Muscle layer of colon (tissue), 2 donors: ENCODE results near the gene URGCP.

Experiments
- H3K27ac ChIP-seq: one replicate; pipeline ENCODE4 v1.7.0; 2013; ENCODE audit warnings: low read depth, mild to moderate bottlenecking, low read length, moderate library complexity
- H3K27me3 ChIP-seq, 2 donors: one replicate each; pipeline ENCODE4 v1.7.0; 2013; ENCODE audit warnings: low read length in 2 of 2, mild to moderate bottlenecking in 2 of 2; ENCODE audit not compliant: insufficient read depth in 2 of 2, control insufficient read depth in 1 of 2
- H3K36me3 ChIP-seq: one replicate; pipeline ENCODE4 v1.7.0; 2013; ENCODE audit warnings: mild to moderate bottlenecking, low read length; ENCODE audit not compliant: insufficient read depth
- H3K4me1 ChIP-seq: one replicate; pipeline ENCODE4 v1.7.0; 2013; ENCODE audit warnings: mild to moderate bottlenecking, low read length; ENCODE audit not compliant: insufficient read depth
- H3K4me3 ChIP-seq, 2 donors: one replicate each; pipeline ENCODE4 v1.7.0; 2013; ENCODE audit warnings: low read length in 2 of 2, low read depth in 1 of 2, mild to moderate bottlenecking in 1 of 2, moderate library complexity in 1 of 2
- H3K9ac ChIP-seq: one replicate; pipeline ENCODE4 v1.7.0; 2013; ENCODE audit warnings: low read length
- H3K9me3 ChIP-seq: one replicate; pipeline ENCODE4 v1.7.0; 2013; ENCODE audit warnings: mild to moderate bottlenecking, low read length
- donor health status: abdominal sarcoma.
- donor health status: Adenocarcinoma of cecum.

Gene URGCP

DNA sequence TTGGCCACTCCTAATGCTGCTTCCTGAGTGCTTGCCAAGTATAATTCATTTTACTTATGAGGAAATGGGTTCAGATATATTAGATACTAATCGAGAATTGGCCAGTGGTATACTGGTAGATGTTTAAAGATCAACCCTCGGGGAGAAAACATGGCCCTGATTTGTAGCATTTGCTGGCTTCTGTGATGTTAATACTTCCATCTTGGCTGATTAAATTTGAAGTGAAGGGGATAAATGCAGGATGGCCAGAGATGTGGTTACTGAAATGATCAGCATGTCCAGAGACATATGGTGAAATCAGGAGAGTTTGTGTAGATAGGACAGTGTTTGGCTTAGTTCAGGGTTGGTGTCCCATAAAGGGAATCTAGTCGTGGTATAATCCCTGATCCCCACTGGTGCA lies 31.0 kb upstream of the URGCP start:
- Histone ChIP-seq H3K4me3 (no peak overlapping the region), H3K27me3 (no peaks in the 10 kb centered on the region), H3K9ac (no peak overlapping the region), H3K4me1 (no peaks in the 10 kb centered on the region), H3K27ac (no peak overlapping the region), H3K9me3 (no peaks in the 10 kb centered on the region), H3K36me3 (peaks cover 4% of the 10 kb centered on the region)

- H3K9ac ChIP-seq = no peak overlapping the region
- no peaks in the 10 kb centered on the region for H3K36me3 ChIP-seq
- H3K27ac ChIP-seq = no peak overlapping the region
- H3K9me3 ChIP-seq = no peaks in the 10 kb centered on the region
- H3K4me3 ChIP-seq = no peak overlapping the region
- H3K4me1 ChIP-seq = no peaks in the 10 kb centered on the region
- H3K27me3 ChIP-seq = no peaks in the 10 kb centered on the region
Measured at GRCh38 chr7:43933902-43934560, 27.6 kb upstream of the URGCP start.

GRCh38 chr7:43931346-43931745 lies 24.9 kb upstream of the URGCP start:
- peaks cover 8% of the 10 kb centered on the region for H3K4me1 ChIP-seq
- H3K27ac ChIP-seq = no peak overlapping the region
- no peak overlapping the region for H3K9ac ChIP-seq
- H3K27me3 ChIP-seq = no peaks in the 10 kb centered on the region
- no peak overlapping the region for H3K4me3 ChIP-seq
- H3K36me3 ChIP-seq = no peaks in the 10 kb centered on the region
- H3K9me3 ChIP-seq = no peaks in the 10 kb centered on the region

DNA sequence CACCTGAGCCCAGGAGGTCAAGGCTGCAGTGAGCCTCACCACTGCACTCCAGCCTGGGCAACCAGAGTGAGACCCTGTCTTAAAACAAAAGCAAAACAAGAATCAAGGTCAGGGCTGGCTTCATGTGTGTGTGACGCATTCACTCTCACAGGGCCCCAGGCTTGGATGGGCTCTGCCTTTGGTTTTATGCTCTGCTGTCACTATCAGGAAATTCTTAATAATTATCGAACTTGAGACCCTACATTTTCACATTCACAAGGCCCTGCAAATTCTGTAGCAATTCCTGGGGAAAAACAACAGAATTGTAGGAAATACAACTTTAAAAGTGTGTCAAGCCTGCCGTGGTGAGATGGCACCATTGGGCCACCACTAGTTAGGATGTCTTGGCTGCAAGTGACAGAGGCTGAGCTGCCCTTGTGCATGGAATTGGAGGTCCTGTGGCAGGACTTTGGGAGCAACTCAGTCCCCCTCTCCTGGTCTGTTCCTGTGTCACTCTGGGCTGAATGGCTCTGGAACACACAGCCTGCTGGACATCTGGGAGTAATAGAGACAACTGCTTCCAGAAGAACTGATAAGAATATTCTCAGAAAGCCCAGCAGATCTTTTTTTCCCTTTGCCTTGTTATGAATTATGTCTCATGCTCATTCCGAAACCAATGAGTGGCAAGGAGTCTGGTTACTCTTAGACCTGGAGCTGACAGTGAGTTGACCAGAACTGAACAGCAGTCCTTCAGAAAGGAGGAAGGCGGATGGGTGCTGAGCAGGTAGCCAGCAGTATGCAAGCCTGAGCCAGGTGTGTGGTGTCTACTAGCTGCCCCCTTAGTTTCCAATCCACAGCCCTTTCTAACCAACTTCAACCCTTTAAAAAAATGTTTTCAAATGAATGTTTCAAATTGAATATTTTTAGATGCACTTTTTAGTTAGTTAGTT lies 23.4 kb upstream of the URGCP start:
- no peaks in the 10 kb centered on the region for H3K27me3 ChIP-seq
- no peak overlapping the region for H3K4me3 ChIP-seq
- H3K9me3 ChIP-seq = no peaks in the 10 kb centered on the region
- H3K27ac ChIP-seq = no peak overlapping the region
- H3K4me1 ChIP-seq = peaks cover 8% of the 10 kb centered on the region
- no peak overlapping the region for H3K9ac ChIP-seq
- no peaks in the 10 kb centered on the region for H3K36me3 ChIP-seq

- Histone ChIP-seq H3K4me3 (no peak overlapping the region), H3K27ac (no peak overlapping the region), H3K27me3 (no peaks in the 10 kb centered on the region), H3K9me3 (no peaks in the 10 kb centered on the region), H3K36me3 (no peaks in the 10 kb centered on the region), H3K4me1 (peaks cover 8% of the 10 kb centered on the region), H3K9ac (no peak overlapping the region)
Measured at GRCh38 chr7:43927810-43928209, 21.4 kb upstream of the URGCP start.

DNA sequence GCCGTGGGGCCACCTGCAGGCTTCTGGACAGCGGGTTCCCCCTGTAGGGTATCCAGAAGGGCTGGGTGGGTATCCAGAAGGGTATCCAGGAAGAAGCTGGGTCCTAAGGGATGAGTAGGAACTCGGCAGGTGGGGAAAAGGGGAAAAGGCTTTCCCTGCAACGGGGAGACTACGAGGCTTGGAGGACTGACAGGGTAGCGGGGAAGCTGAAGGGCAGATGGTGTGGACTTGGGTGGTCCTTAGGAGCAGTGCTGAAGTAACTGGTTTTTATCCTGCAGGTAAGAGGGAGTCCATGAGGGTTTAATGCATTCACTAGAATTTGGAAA lies 20.4 kb upstream of the URGCP start:
- Histone ChIP-seq H3K36me3 (no peaks in the 10 kb centered on the region), H3K9ac (peak overlapping the region; percentile 47), H3K4me3 (peak overlapping the region; percentile 43 to 94), H3K27me3 (no peaks in the 10 kb centered on the region), H3K9me3 (no peaks in the 10 kb centered on the region), H3K4me1 (peaks cover 8% of the 10 kb centered on the region), H3K27ac (peak overlapping the region; percentile 78)

GRCh38 chr7:43925984-43926797 lies 19.8 kb upstream of the URGCP start, which contains the start of gene UBE2D4:
Gene UBE2D4, plus strand, starts transcription at chr7:43926436. Its CDS starts 97 bp downstream, at chr7:43926533.
- peak within 1 kb of the TSS; percentile 80 for H3K27ac ChIP-seq
- no peaks in the 10 kb centered on the region for H3K9me3 ChIP-seq

GRCh38 chr7:43922726-43923125 lies 16.3 kb upstream of the URGCP start:
- Histone ChIP-seq H3K27ac (no peak overlapping the region), H3K4me3 (no peak overlapping the region), H3K9me3 (no peaks in the 10 kb centered on the region), H3K4me1 (peaks cover 8% of the 10 kb centered on the region), H3K27me3 (no peaks in the 10 kb centered on the region), H3K9ac (no peak overlapping the region), H3K36me3 (no peaks in the 10 kb centered on the region)

More at GRCh38 chr7:43925984-43926797, 19.8 kb upstream of the URGCP start, which contains the start of gene UBE2D4:
- peaks cover 8% of the 10 kb centered on the region for H3K4me1 ChIP-seq
- no peaks in the 10 kb centered on the region for H3K27me3 ChIP-seq
- peak within 1 kb of the TSS; percentile 43 to 94 for H3K4me3 ChIP-seq
- H3K9ac ChIP-seq = peak within 1 kb of the TSS; percentile 47
- no peaks in the 10 kb centered on the region for H3K36me3 ChIP-seq

DNA sequence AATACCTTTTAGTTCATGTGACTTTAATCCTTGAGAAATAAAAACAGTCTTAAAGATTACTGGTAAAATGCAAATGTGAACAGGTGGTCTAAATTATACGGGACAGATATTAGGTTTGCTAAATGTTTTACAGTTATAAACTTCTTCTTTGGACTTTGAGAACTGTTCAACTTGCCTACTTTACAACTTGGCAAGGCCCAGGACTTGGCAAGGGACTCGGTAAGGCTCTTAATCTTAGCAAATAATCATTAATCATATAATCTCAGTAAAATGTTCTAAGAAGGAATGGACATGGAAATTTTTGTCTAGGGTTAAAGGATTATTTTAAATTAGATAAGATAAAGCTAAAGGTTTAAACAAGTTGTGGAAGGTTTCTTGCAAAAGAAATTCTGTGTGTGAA lies 15.0 kb upstream of the URGCP start:
- H3K27me3 ChIP-seq = no peaks in the 10 kb centered on the region
- no peaks in the 10 kb centered on the region for H3K9me3 ChIP-seq
- H3K9ac ChIP-seq = no peak overlapping the region
- H3K36me3 ChIP-seq = no peaks in the 10 kb centered on the region
- no peak overlapping the region for H3K4me3 ChIP-seq
- H3K27ac ChIP-seq = no peak overlapping the region
- no peaks in the 10 kb centered on the region for H3K4me1 ChIP-seq

DNA sequence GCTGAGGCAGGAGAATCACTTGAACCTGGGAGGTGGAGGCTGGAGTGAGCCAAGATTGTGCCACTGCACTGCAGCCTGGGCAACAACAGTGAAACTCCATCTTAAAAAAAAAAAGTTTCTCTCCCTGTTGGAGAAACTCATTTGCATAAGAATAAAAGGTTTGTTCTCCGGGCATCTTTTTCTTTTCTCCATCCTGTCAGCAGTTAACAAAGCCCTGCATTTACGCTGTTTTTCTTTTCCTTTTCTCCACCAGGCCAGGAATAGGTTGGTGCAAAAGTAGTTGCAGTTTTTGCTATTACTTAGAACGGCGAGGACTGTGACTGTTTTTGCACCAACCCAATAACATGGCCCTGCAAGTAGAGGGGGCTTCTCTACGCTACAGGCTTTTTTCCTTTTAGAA lies 9.5 kb upstream of the URGCP start:
- Histone ChIP-seq H3K27me3 (no peaks in the 10 kb centered on the region), H3K4me3 (no peak overlapping the region), H3K9ac (no peak overlapping the region), H3K9me3 (no peaks in the 10 kb centered on the region), H3K4me1 (no peaks in the 10 kb centered on the region), H3K36me3 (no peaks in the 10 kb centered on the region), H3K27ac (no peak overlapping the region)

DNA sequence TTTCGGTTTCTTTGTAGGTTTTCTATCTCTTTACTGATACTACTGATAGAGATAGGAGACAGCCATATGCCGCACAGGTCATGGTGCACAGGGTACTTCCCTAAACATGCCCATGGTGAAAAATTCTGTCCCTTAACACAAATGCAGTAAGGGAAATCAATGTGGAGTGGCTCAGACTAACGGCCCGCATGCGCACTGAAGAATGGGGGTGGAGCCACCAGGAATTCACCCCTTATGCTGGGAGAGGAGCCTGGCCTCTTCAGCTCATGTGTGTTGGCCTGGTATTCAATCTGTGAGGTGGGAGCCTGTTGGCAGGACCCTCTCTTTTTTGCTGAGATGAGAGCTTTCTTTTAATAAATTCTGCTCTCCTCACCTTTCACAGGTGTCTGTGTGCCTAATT lies 8.4 kb upstream of the URGCP start:
- Histone ChIP-seq H3K27ac (no peak overlapping the region), H3K36me3 (no peaks in the 10 kb centered on the region), H3K9me3 (no peaks in the 10 kb centered on the region), H3K9ac (no peak overlapping the region), H3K4me1 (no peaks in the 10 kb centered on the region), H3K27me3 (no peaks in the 10 kb centered on the region), H3K4me3 (no peak overlapping the region)
